GM12878 (cell line): ENCODE measurements around the gene CHD9. TPM values are rescaled to one million over a fixed set of nuclear protein-coding genes. Genes with fewer than 3 reads are reported as not detected.

Source experiments
- CEBPZ ChIP-seq: fragments of 150-350 bp; IDR thresholded peaks from 2 replicates; pipeline ENCODE4 v1.6.1; 2016; ENCODE audit warnings: low read depth, low read length
- E2F8 ChIP-seq: fragments of 450-650 bp; IDR thresholded peaks from 2 replicates; pipeline ENCODE4 v1.6.1; 2018; ENCODE audit warnings: mild to moderate bottlenecking, low read depth, moderate library complexity; ENCODE audit not compliant: partially characterized antibody
- FOXK2 ChIP-seq: fragments of 450-650 bp; IDR thresholded peaks from 2 replicates; pipeline ENCODE4 v1.6.1; 2017; ENCODE audit warnings: mild to moderate bottlenecking, moderate library complexity
- GATAD2B ChIP-seq: fragments of 450-650 bp; conservative IDR thresholded peaks from 2 replicates; pipeline ENCODE4 v1.6.1; 2017; ENCODE audit warnings: low read depth, mild to moderate bottlenecking, moderate library complexity
- HCFC1 ChIP-seq: fragments of 150-350 bp; IDR thresholded peaks from 2 replicates; pipeline ENCODE4 v1.6.1; 2014; ENCODE audit warnings: low read length
- HDGF ChIP-seq: fragments of 450-650 bp; IDR thresholded peaks from 2 replicates; pipeline ENCODE4 v1.6.1; 2016; ENCODE audit warnings: antibody characterized with exemption
- JUND ChIP-seq: IDR thresholded peaks from 2 replicates; pipeline ENCODE4 v1.6.1; 2012; ENCODE audit warnings: low read depth, mild to moderate bottlenecking, low read length, improper control_type of control experiment, moderate library complexity
- MLLT1 ChIP-seq: fragments of 450-650 bp; IDR thresholded peaks from 2 replicates; pipeline ENCODE4 v1.6.1; 2016; ENCODE audit warnings: mild to moderate bottlenecking
- NBN ChIP-seq: fragments of 450-650 bp; IDR thresholded peaks from 2 replicates; pipeline ENCODE4 v1.6.1; 2016
- NFXL1 ChIP-seq: fragments of 450-650 bp; IDR thresholded peaks from 2 replicates; pipeline ENCODE4 v1.6.1; 2017; ENCODE audit warnings: antibody characterized with exemption, mild to moderate bottlenecking, borderline replicate concordance
- NFYA ChIP-seq: IDR thresholded peaks from 2 replicates; pipeline ENCODE4 v1.6.1; 2011; ENCODE audit warnings: low read depth, mild to moderate bottlenecking, low read length, improper control_type of control experiment, borderline replicate concordance
- POU2F2 ChIP-seq: IDR thresholded peaks from 3 replicates; pipeline ENCODE4 v1.6.1; 2011; ENCODE audit warnings: low read depth, mild to moderate bottlenecking, low read length, borderline replicate concordance
- RBBP5 ChIP-seq: fragments of 200-600 bp; sonication (generic); conservative IDR thresholded peaks from 2 replicates; pipeline ENCODE4 v1.6.1; 2016
- RFX5 ChIP-seq: IDR thresholded peaks from 2 replicates; pipeline ENCODE4 v1.6.1; 2011; ENCODE audit warnings: low read depth, low read length, improper control_type of control experiment
- RUNX3 ChIP-seq: IDR thresholded peaks from 2 replicates; pipeline ENCODE4 v1.6.1; 2012; ENCODE audit warnings: low read length, inconsistent platforms
- SKIL ChIP-seq: fragments of 450-650 bp; IDR thresholded peaks from 2 replicates; pipeline ENCODE4 v1.6.1; 2017; ENCODE audit warnings: mild to moderate bottlenecking, low read depth, inconsistent platforms; ENCODE audit not compliant: poor library complexity, severe bottlenecking
- TCF3 ChIP-seq: IDR thresholded peaks from 2 replicates; pipeline ENCODE4 v1.6.1; 2012; ENCODE audit warnings: low read depth, mild to moderate bottlenecking, low read length, borderline replicate concordance; ENCODE audit not compliant: insufficient read depth
- TCF7 ChIP-seq: IDR thresholded peaks from 2 replicates; pipeline ENCODE4 v1.6.1; 2014; ENCODE audit warnings: antibody characterized with exemption, borderline replicate concordance
- polyA plus RNA-seq, 11 experiments: library from polyadenylated mRNA; depleted of rRNA in 4 of 11; unstranded in 6 of 11; stranded (reverse) in 5 of 11; fragments of >200 nt; fragmentation: Nextera tagmentation in 4 of 11; fragmentation: Illumina TruSeq in 1 of 11; extraction: Ambion mirVana in 4 of 11; extraction: Trizol in 1 of 11; gene quantifications; 1 replicate in 1 of 11; 2 replicates in 10 of 11; pipeline versions ENCODE4 v1.2.1 to v1.2.3, GENCODE V29; 2011 to 2016; ENCODE audit warnings: inconsistent platforms in 2 of 11, missing spikeins in 2 of 11, low read depth in 1 of 11
- total RNA-seq, 4 experiments: library from RNA; depleted of rRNA in 3 of 4; stranded (reverse); fragments of >200 nt in 3 of 4; fragmentation: Illumina TruSeq in 1 of 4; extraction: Trizol in 1 of 4; gene quantifications; 2 replicates each; pipeline versions ENCODE4 v1.2.1 to v1.2.3, GENCODE V29; 2013 to 2021

CHD9 gene
- total and polyA plus RNA-seq, 10 of the 15 experiments (the other 5 are each of a cell fraction or from before 2014, with no cell fraction given) = 29.2 to 95.7 (median 54.3) TPM

- TF ChIP-seq NFXL1 (no peak), E2F8 (no peak), MLLT1 (no peak; the same call in 1 of the 2 replicates), TCF3 (0 out of 2 replicates have a peak, but pooled peaks have one; percentile 24), GATAD2B (no peak), TCF7 (no peak), RFX5 (no peak), FOXK2 (no peak), JUND (no peak), HDGF (no peak; the same call in 1 of the 2 replicates), POU2F2 (0 out of 3 replicates have a peak, but pooled peaks have one; percentile 8), NBN (peak; percentile 47; the same call in 1 of the 2 replicates), RUNX3 (peak; percentile 74), RBBP5 (no peak), CEBPZ (no peak), NFYA (no peak), HCFC1 (no peak), SKIL (no peak)
These were observed 17.0 kb downstream of the CHD9 start (continued) for GRCh38 chr16:53071748-53072301.
